NB4 (cell line): Measurements from ENCODE around the gene ZP3.
"Not testable (repeated sequence)": the region's sequence is repeated elsewhere in the genome, so short reads cannot be mapped to it uniquely, and the experiment has no call there.

Experiments used
- DNase-seq: peaks from one replicate; pipeline ENCODE4 v3.0.0; 2010; ENCODE audit warnings: low read depth
- H3K4me3 ChIP-seq: one replicate; pipeline ENCODE4 v1.5.1; 2011; ENCODE audit warnings: mild to moderate bottlenecking, low read depth, low read length, moderate library complexity
- CTCF ChIP-seq: IDR thresholded peaks from one replicate; pipeline ENCODE4 v1.5.1; 2012; ENCODE audit warnings: low read depth, low read length
- MAX ChIP-seq: IDR thresholded peaks from 2 replicates; pipeline ENCODE4 v1.6.1; 2011; ENCODE audit warnings: low read depth, low read length
- MYC ChIP-seq: IDR thresholded peaks from 2 replicates; pipeline ENCODE4 v1.6.1; 2011; ENCODE audit warnings: low read depth, low read length
- POLR2A ChIP-seq: IDR thresholded peaks from 2 replicates; pipeline ENCODE4 v1.6.1; 2011; ENCODE audit warnings: mild to moderate bottlenecking; ENCODE audit not compliant: insufficient read length; ENCODE audit errors: extremely low read depth

The ZP3 gene

GRCh38 chr7:76394957-76395356 lies 29.8 kb upstream of the ZP3 start:
- no peak overlapping the region for H3K4me3 ChIP-seq
- TF ChIP-seq CTCF, result no peak
- TF ChIP-seq MAX, result no peak
- TF ChIP-seq MYC, result no peak
- TF ChIP-seq POLR2A, result no peak
- DNase-seq, result no peak

- DNase-seq, H3K4me3 ChIP-seq: not testable (repeated sequence)
Observed at GRCh38 chr7:76395605-76395964, 29.2 kb upstream of the ZP3 start.

- H3K4me3 ChIP-seq, result no peak overlapping the region
- no peak for DNase-seq
- TF ChIP-seq POLR2A (no peak), MAX (no peak), CTCF (no peak), MYC (no peak)
Observed at GRCh38 chr7:76395965-76396726, 28.6 kb upstream of the ZP3 start.

- H3K4me3 ChIP-seq, result no peak overlapping the region
- no peak for TF ChIP-seq MAX
- TF ChIP-seq CTCF, result no peak
- no peak for TF ChIP-seq POLR2A
- no peak for TF ChIP-seq MYC
- no peak for DNase-seq
Observed at GRCh38 chr7:76396864-76397263, 27.9 kb upstream of the ZP3 start.

- peak; percentile 88 for DNase-seq
- TF ChIP-seq MAX (no peak), POLR2A (no peak), CTCF (no peak)
- H3K4me3 ChIP-seq, result peak overlapping the region; percentile 54
Observed at GRCh38 chr7:76397409-76398183, 27.2 kb upstream of the ZP3 start.

- DNase-seq, result no peak
- H3K4me3 ChIP-seq, result no peak overlapping the region
- no peak for TF ChIP-seq MYC
- no peak for TF ChIP-seq CTCF
- no peak for TF ChIP-seq MAX
- no peak for TF ChIP-seq POLR2A
Observed at GRCh38 chr7:76400248-76400647, 24.5 kb upstream of the ZP3 start.

- DNase-seq, result peak; percentile 44
Observed at GRCh38 chr7:76403097-76403496, 21.7 kb upstream of the ZP3 start.

More at GRCh38 chr7:76403097-76403496, 21.7 kb upstream of the ZP3 start:
- H3K4me3 ChIP-seq, result not testable (repeated sequence)
